Thyroid gland (tissue), 4 donors: ENCODE measurements around the gene HTR3D. TPM values are rescaled to one million over a fixed set of nuclear protein-coding genes. Genes with fewer than 3 reads are reported as not detected.
"Not testable (repeated sequence)": the region's sequence is repeated elsewhere in the genome, so short reads cannot be mapped to it uniquely, and the experiment has no call there.

Experiments used
- DNase-seq, 2 donors: peaks; one replicate each; pipeline ENCODE4 v3.0.0-alpha.2; 2019
- H3K27ac ChIP-seq, 3 donors: fragments of 200-600 bp; sonication (generic); 1 replicate in 2 of 3; 2 replicates in 1 of 3; pipeline ENCODE4 v1.5.1; 2016 to 2019; ENCODE audit warnings: mild to moderate bottlenecking in 1 of 3, moderate library complexity in 1 of 3
- H3K27me3 ChIP-seq: fragments of 200-600 bp; sonication (generic); one replicate; pipeline ENCODE4 v1.5.1; 2019
- H3K36me3 ChIP-seq, 2 donors: fragments of 200-600 bp; sonication (generic); one replicate each; pipeline ENCODE4 v1.5.1; 2016 to 2019
- H3K4me1 ChIP-seq, 2 donors: fragments of 200-600 bp; sonication (generic); one replicate each; pipeline ENCODE4 v1.5.1; 2017 to 2019
- H3K4me3 ChIP-seq, 3 donors: fragments of 200-600 bp; sonication (generic); replicated peaks in 1 of 3; 1 replicate in 2 of 3; 2 replicates in 1 of 3; pipeline ENCODE4 v1.5.1; 2016; ENCODE audit warnings: mild to moderate bottlenecking in 1 of 3
- H3K9me3 ChIP-seq: fragments of 200-600 bp; sonication (generic); one replicate; pipeline ENCODE4 v1.5.1; 2017
- CTCF ChIP-seq, 6 experiments: fragments of 200-600 bp in 3 of 6; fragments of 450-650 bp in 3 of 6; sonication (generic) in 3 of 6; IDR thresholded peaks; one replicate each; pipeline ENCODE4 v1.5.1; 2016 to 2019; ENCODE audit warnings: antibody characterized with exemption in 6 of 6, mild to moderate bottlenecking in 2 of 6, inconsistent platforms in 1 of 6, moderate library complexity in 1 of 6
- POLR2A ChIP-seq, 2 donors: fragments of 450-650 bp; IDR thresholded peaks; one replicate each; pipeline ENCODE4 v1.6.1; 2017; ENCODE audit warnings: antibody characterized with exemption in 2 of 2, mild to moderate bottlenecking in 2 of 2, moderate library complexity in 1 of 2
- WGBS, 2 donors: methylation state at CpG; one replicate each; pipeline ENCODE4 v1.1.5; 2017; 5-methylcytosine and 5-hydroxymethylcytosine counted together
- intact Hi-C: fragments of 100-400 bp; cut with DNase I; formaldehyde crosslinking; loops from one replicate; pipeline ENCODE4 v1.15.1; 2023
- total RNA-seq, 4 donors: library from RNA; depleted of rRNA; stranded (reverse); fragments of >200 nt; gene quantifications; one replicate each; pipeline ENCODE4 v1.2.3, GENCODE V29; 2016

HTR3D gene
- total RNA-seq, 4 donors from 2014 or later: not detected

GRCh38 chr3:184062637-184063036 lies 31.1 kb downstream of the HTR3D start:
- H3K4me3 ChIP-seq: no peak overlapping the region
- H3K27ac ChIP-seq: no peak overlapping the region
- H3K36me3 ChIP-seq: no peaks in the 10 kb centered on the region
- no peaks in the 10 kb centered on the region for H3K4me1 ChIP-seq
- intact Hi-C loops: no loop called here
- DNase-seq: no peak
- H3K27me3 ChIP-seq: no peaks in the 10 kb centered on the region
- H3K9me3 ChIP-seq: no peaks in the 10 kb centered on the region
- TF ChIP-seq CTCF (IDR thresholded peaks at IDR 0.05) (no peak), POLR2A (IDR thresholded peaks at IDR 0.05) (no peak)

- no peak for TF ChIP-seq POLR2A (IDR thresholded peaks at IDR 0.05)
- Histone ChIP-seq H3K36me3 (no peaks in the 10 kb centered on the region), H3K27me3 (no peaks in the 10 kb centered on the region), H3K9me3 (no peaks in the 10 kb centered on the region), H3K4me3 (no peak overlapping the region), H3K27ac (no peak overlapping the region), H3K4me1 (no peaks in the 10 kb centered on the region)
- 89 to 94% methylated on average over 2 of the region's 2 CpGs for WGBS, 2 donors
- DNase-seq: no peak
- intact Hi-C loops: no loop called here
These were observed 34.7 kb downstream of the HTR3D start for GRCh38 chr3:184066211-184066610.

- no peaks in the 10 kb centered on the region for H3K9me3 ChIP-seq
- intact Hi-C loops: no loop called here
- DNase-seq: no peak
- no peaks in the 10 kb centered on the region for H3K36me3 ChIP-seq
- no peaks in the 10 kb centered on the region for H3K4me1 ChIP-seq
- H3K27me3 ChIP-seq: no peaks in the 10 kb centered on the region
- no peak overlapping the region for H3K27ac ChIP-seq
- H3K4me3 ChIP-seq: no peak overlapping the region
- TF ChIP-seq CTCF (IDR thresholded peaks at IDR 0.05) (no peak), POLR2A (IDR thresholded peaks at IDR 0.05) (no peak)
- WGBS, 2 donors: 64 to 66% methylated on average over 6 of the region's 6 CpGs
These were observed 36.1 kb downstream of the HTR3D start for GRCh38 chr3:184067573-184068055.

GRCh38 chr3:184068344-184068743 lies 36.8 kb downstream of the HTR3D start:
- TF ChIP-seq POLR2A (IDR thresholded peaks at IDR 0.05) (no peak), CTCF (IDR thresholded peaks at IDR 0.05) (no peak)
- Histone ChIP-seq H3K27me3 (no peaks in the 10 kb centered on the region), H3K36me3 (no peaks in the 10 kb centered on the region), H3K4me1 (no peaks in the 10 kb centered on the region), H3K4me3 (no peak overlapping the region), H3K27ac (no peak overlapping the region), H3K9me3 (no peaks in the 10 kb centered on the region)
- intact Hi-C loops: no loop called here
- 90 to 97% methylated on average over 5 of the region's 5 CpGs for WGBS, 2 donors
- DNase-seq: no peak

GRCh38 chr3:184071142-184071541 lies 39.6 kb downstream of the HTR3D start:
- H3K27me3 ChIP-seq, H3K27ac ChIP-seq, H3K4me3 ChIP-seq, H3K4me1 ChIP-seq, H3K36me3 ChIP-seq, DNase-seq, H3K9me3 ChIP-seq, intact Hi-C loops: not testable (repeated sequence)
- 94 to 95% methylated on average over 7 of the region's 7 CpGs for WGBS, 2 donors

- Histone ChIP-seq H3K36me3 (no peaks in the 10 kb centered on the region), H3K27ac (no peak overlapping the region), H3K4me3 (no peak overlapping the region), H3K27me3 (no peaks in the 10 kb centered on the region), H3K4me1 (no peaks in the 10 kb centered on the region), H3K9me3 (no peaks in the 10 kb centered on the region)
- DNase-seq: no peak
- intact Hi-C loops: no loop called here
- 66 to 86% methylated on average over 4 of the region's 4 CpGs for WGBS, 2 donors
- TF ChIP-seq CTCF (IDR thresholded peaks at IDR 0.05) (no peak), POLR2A (IDR thresholded peaks at IDR 0.05) (no peak)
These were observed 42.1 kb downstream of the HTR3D start for GRCh38 chr3:184073621-184074020.
